Nephron progenitor cell (in vitro differentiated cells): Measurements from ENCODE around the gene NMNAT3.

Experiments
- DNase-seq: peaks from one replicate; pipeline ENCODE4 v3.0.0; 2021
- H3K27ac Mint-ChIP-seq: 2 replicates; pipeline ENCODE4 v1.8.0; 2021; ENCODE audit warnings: mild to moderate bottlenecking, moderate library complexity, mixed read lengths
- H3K27me3 Mint-ChIP-seq: 2 replicates; pipeline ENCODE4 v1.8.0; 2021; ENCODE audit warnings: mild to moderate bottlenecking, low read depth, mixed read lengths; ENCODE audit not compliant: poor library complexity
- H3K36me3 Mint-ChIP-seq: 2 replicates; pipeline ENCODE4 v1.8.0; 2021; ENCODE audit warnings: low read depth, mixed read lengths
- H3K4me1 Mint-ChIP-seq: 2 replicates; pipeline ENCODE4 v1.8.0; 2021; ENCODE audit warnings: mixed read lengths
- H3K4me3 Mint-ChIP-seq: 2 replicates; pipeline ENCODE4 v1.8.0; 2021; ENCODE audit warnings: mild to moderate bottlenecking, moderate library complexity, mixed read lengths
- H3K9me3 Mint-ChIP-seq: 2 replicates; pipeline ENCODE4 v1.8.0; 2021; ENCODE audit warnings: mild to moderate bottlenecking, moderate library complexity, mixed read lengths
- CTCF ChIP-seq: fragments of 200-600 bp; sonication (generic); IDR thresholded peaks from 2 replicates; pipeline ENCODE4 v1.5.0; 2021; ENCODE audit warnings: antibody characterized with exemption

Gene NMNAT3

GRCh38 chr3:139560411-139560810 is 117.4 kb downstream of the NMNAT3 start:
- TF ChIP-seq CTCF = no peak
- no peak overlapping the region for H3K4me3 Mint-ChIP-seq
- H3K9me3 Mint-ChIP-seq = no peaks in the 10 kb centered on the region
- H3K27me3 Mint-ChIP-seq = no peaks in the 10 kb centered on the region
- H3K36me3 Mint-ChIP-seq = no peaks in the 10 kb centered on the region
- H3K4me1 Mint-ChIP-seq = peaks cover 58% of the 10 kb centered on the region
- H3K27ac Mint-ChIP-seq = peak overlapping the region; percentile 38
- DNase-seq = no peak

GRCh38 chr3:139559541-139559940 is 118.2 kb downstream of the NMNAT3 start:
- no peak for TF ChIP-seq CTCF
- Mint-ChIP-seq H3K27me3 (no peaks in the 10 kb centered on the region), H3K4me1 (peaks cover 63% of the 10 kb centered on the region), H3K9me3 (no peaks in the 10 kb centered on the region), H3K27ac (no peak overlapping the region), H3K36me3 (no peaks in the 10 kb centered on the region), H3K4me3 (no peak overlapping the region)
- DNase-seq = no peak

- no peak for DNase-seq
- no peak for TF ChIP-seq CTCF
- Mint-ChIP-seq H3K4me1 (peaks cover 62% of the 10 kb centered on the region), H3K4me3 (no peak overlapping the region), H3K9me3 (no peaks in the 10 kb centered on the region), H3K27ac (no peak overlapping the region), H3K36me3 (no peaks in the 10 kb centered on the region), H3K27me3 (no peaks in the 10 kb centered on the region)
Measured at GRCh38 chr3:139558351-139559266, 119.2 kb downstream of the NMNAT3 start.

GRCh38 chr3:139557041-139557440 is 120.7 kb downstream of the NMNAT3 start:
- H3K27ac Mint-ChIP-seq = no peak overlapping the region
- TF ChIP-seq CTCF = no peak
- H3K9me3 Mint-ChIP-seq = no peaks in the 10 kb centered on the region
- no peaks in the 10 kb centered on the region for H3K36me3 Mint-ChIP-seq
- no peaks in the 10 kb centered on the region for H3K27me3 Mint-ChIP-seq
- no peak overlapping the region for H3K4me3 Mint-ChIP-seq
- DNase-seq = no peak
- H3K4me1 Mint-ChIP-seq = peaks cover 68% of the 10 kb centered on the region

GRCh38 chr3:139555249-139555648 is 122.5 kb downstream of the NMNAT3 start:
- no peaks in the 10 kb centered on the region for H3K36me3 Mint-ChIP-seq
- no peak for TF ChIP-seq CTCF
- DNase-seq = no peak
- no peak overlapping the region for H3K27ac Mint-ChIP-seq
- no peaks in the 10 kb centered on the region for H3K9me3 Mint-ChIP-seq
- H3K4me3 Mint-ChIP-seq = no peak overlapping the region
- H3K4me1 Mint-ChIP-seq = peaks cover 58% of the 10 kb centered on the region
- H3K27me3 Mint-ChIP-seq = no peaks in the 10 kb centered on the region

- H3K4me1 Mint-ChIP-seq = peaks cover 52% of the 10 kb centered on the region
- no peaks in the 10 kb centered on the region for H3K27me3 Mint-ChIP-seq
- H3K9me3 Mint-ChIP-seq = no peaks in the 10 kb centered on the region
- H3K27ac Mint-ChIP-seq = no peak overlapping the region
- H3K4me3 Mint-ChIP-seq = no peak overlapping the region
- no peak for TF ChIP-seq CTCF
- DNase-seq = no peak
- H3K36me3 Mint-ChIP-seq = no peaks in the 10 kb centered on the region
Measured at GRCh38 chr3:139554628-139555027, 123.1 kb downstream of the NMNAT3 start.
